Aorta (tissue), 5 donors: ENCODE results near the gene ENTPD8. TPM values are rescaled to one million over a fixed set of nuclear protein-coding genes. Genes with fewer than 3 reads are reported as not detected.
A peak's percentile ranks its signal among the peaks of the same experiment; 100 is the strongest.

Experiments used
- ATAC-seq: fragments of 200-7000 bp; cut with Tn5 transposase; one replicate; pipeline ENCODE4 v1.9.1; 2022; ENCODE audit warnings: moderate library complexity; ENCODE audit not compliant: low FRiP score
- DNase-seq, 2 donors: peaks; one replicate each; pipeline ENCODE4 v3.0.0-alpha.2; 2020
- H3K27ac ChIP-seq, 2 donors: one replicate each; pipeline ENCODE4 v1.5.1; 2013; ENCODE audit warnings: low read length in 2 of 2, mild to moderate bottlenecking in 2 of 2, moderate library complexity in 2 of 2, control low read depth in 1 of 2, inconsistent platforms in 1 of 2, low read depth in 1 of 2
- H3K27me3 ChIP-seq, 2 donors: one replicate each; pipeline ENCODE4 v1.6.1; 2013; ENCODE audit warnings: control low read depth in 1 of 2, low read length in 1 of 2, mild to moderate bottlenecking in 1 of 2, moderate library complexity in 1 of 2; ENCODE audit not compliant: insufficient read depth in 2 of 2, control insufficient read depth in 1 of 2
- H3K36me3 ChIP-seq, 2 donors: one replicate each; pipeline ENCODE4 v1.6.1; 2013; ENCODE audit warnings: control low read depth in 1 of 2, low read length in 1 of 2, mild to moderate bottlenecking in 1 of 2; ENCODE audit not compliant: insufficient read depth in 2 of 2, control insufficient read depth in 1 of 2
- H3K4me1 ChIP-seq, 2 donors: one replicate each; pipeline ENCODE4 v1.6.1; 2013; ENCODE audit warnings: low read length in 2 of 2, control low read depth in 1 of 2, mild to moderate bottlenecking in 1 of 2, moderate library complexity in 1 of 2; ENCODE audit not compliant: insufficient read depth in 2 of 2, control insufficient read depth in 1 of 2
- H3K4me3 ChIP-seq, 2 donors: one replicate each; pipeline ENCODE4 v1.5.1; 2013; ENCODE audit warnings: low read length in 2 of 2, control low read depth in 1 of 2, mild to moderate bottlenecking in 1 of 2
- H3K9me3 ChIP-seq: one replicate; pipeline ENCODE4 v1.6.1; 2013; ENCODE audit warnings: mild to moderate bottlenecking, low read length; ENCODE audit not compliant: control insufficient read depth
- WGBS, 2 donors: extraction: QIAGEN DNeasy Blood & Tissue Kit; methylation state at CpG; one replicate each; pipeline ENCODE4 v1.1.7; 2013; 5-methylcytosine and 5-hydroxymethylcytosine counted together
- intact Hi-C, 2 donors: fragments of 100-400 bp; cut with DNase I; formaldehyde crosslinking; loops; one replicate each; pipeline versions ENCODE4 v1.14.2 to v1.15.0; 2022
- polyA plus RNA-seq, 2 donors: library from polyadenylated mRNA; stranded (reverse); fragments of 200-250 nt; gene quantifications; one replicate each; pipeline ENCODE4 v1.2.3, GENCODE V29; 2013
- total RNA-seq, 2 donors: library from RNA; stranded (reverse); fragmentation: NEBNext Ultra II Directional; extraction: Animal tissue kit (Norgen Biotek cat#: 25700); gene quantifications; one replicate each; pipeline ENCODE4 v1.2.1, GENCODE V29; 2021
- donor health status: healthy with polysubstance abuse.
- donor health status: Bipolar disorder and iron deficiency.
- donor health status: DM: no; HTN: no; CAD: no.
- donor health status: DM: no; HTN: no; CAD: no.
- donor health status: DM: yes; HTN: yes; CAD: no.

ENTPD8 gene
- total and polyA plus RNA-seq, 4 donors = 3.1 TPM; not detected in 3

DNA sequence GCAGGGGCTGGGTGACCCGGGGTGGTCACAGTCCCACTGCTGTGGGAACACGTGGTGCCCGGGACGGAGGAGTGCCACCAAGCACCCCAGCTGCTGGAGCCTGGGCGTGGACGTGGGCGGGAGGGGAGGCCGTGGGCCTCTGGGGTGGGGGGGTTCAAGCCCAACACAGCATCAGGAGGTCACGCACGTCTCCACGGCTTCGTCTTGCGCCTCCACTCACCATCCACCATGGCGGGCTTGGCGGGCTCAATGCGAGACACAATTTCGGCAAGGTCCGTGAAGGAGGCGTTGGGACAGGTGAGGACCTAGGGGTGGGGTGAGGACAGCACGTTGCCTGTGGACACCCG lies 20.1 kb upstream of the ENTPD8 start:
- no peak overlapping the region for H3K27ac ChIP-seq
- no peaks in the 10 kb centered on the region for H3K36me3 ChIP-seq
- 95 to 96% methylated on average over 20 to 21 of the region's 21 CpGs for WGBS, 2 donors
- H3K27me3 ChIP-seq = no peaks in the 10 kb centered on the region
- intact Hi-C loops = no loop called here
- no peaks in the 10 kb centered on the region for H3K9me3 ChIP-seq
- DNase-seq (peak; percentile 54 to 65), ATAC-seq (no peak)
- H3K4me3 ChIP-seq = no peak overlapping the region
- no peaks in the 10 kb centered on the region for H3K4me1 ChIP-seq

DNA sequence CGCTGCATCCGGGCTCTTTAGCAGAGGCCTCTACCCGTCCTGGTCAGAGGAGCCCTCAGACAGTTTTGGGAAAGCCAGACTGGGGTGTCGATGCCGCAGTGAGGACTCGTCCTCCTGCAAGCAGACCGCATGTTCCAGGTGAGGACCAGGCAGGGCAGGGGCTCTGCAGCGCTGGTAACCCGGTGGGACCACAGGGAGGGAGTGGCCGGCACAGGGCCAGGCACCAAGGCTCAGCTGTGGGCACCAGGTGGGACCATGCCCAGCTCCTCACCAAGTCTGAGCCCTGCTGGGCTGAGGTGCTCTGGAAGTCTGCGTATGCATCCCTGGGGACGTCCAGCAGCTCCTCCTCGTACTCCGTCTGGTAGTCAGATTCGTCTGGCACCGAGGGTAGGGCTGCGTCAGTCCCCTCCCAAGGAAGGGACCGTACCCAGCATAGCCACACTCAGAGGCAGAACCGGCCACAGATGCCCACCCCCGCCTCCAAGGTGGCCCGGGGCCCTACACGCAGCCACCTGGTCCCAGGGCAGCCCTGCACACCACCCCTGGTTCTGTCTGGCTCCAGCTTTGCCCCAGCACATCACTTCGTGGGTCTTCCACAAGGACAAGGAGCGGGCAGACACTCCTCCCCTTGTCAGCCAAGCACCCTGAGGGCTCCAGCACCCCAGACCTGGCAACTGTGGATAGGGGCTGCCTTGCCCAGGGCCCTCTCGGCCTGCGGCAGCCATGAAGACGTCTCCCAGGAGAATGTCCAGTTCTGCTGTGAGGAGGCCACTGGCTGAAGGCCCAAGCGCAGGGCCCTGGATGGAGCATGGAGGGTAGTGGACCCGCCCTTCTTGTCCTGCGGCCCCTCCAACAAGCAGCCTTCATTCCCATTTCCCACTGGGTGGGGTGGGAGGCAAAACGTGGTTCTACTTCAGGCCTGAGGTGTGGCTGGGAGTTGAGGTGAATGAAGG lies 19.5 kb upstream of the ENTPD8 start:
- DNase-seq (peak; percentile 53 to 72), ATAC-seq (no peak)
- Histone ChIP-seq H3K36me3 (peaks cover 0 to under 1% of the 10 kb centered on the region in 2 donors), H3K27ac (no peak overlapping the region), H3K27me3 (no peaks in the 10 kb centered on the region), H3K9me3 (no peaks in the 10 kb centered on the region), H3K4me3 (no peak overlapping the region), H3K4me1 (no peaks in the 10 kb centered on the region)
- intact Hi-C loops = no loop called here
- 93 to 94% methylated on average over 31 of the region's 31 CpGs for WGBS, 2 donors

DNA sequence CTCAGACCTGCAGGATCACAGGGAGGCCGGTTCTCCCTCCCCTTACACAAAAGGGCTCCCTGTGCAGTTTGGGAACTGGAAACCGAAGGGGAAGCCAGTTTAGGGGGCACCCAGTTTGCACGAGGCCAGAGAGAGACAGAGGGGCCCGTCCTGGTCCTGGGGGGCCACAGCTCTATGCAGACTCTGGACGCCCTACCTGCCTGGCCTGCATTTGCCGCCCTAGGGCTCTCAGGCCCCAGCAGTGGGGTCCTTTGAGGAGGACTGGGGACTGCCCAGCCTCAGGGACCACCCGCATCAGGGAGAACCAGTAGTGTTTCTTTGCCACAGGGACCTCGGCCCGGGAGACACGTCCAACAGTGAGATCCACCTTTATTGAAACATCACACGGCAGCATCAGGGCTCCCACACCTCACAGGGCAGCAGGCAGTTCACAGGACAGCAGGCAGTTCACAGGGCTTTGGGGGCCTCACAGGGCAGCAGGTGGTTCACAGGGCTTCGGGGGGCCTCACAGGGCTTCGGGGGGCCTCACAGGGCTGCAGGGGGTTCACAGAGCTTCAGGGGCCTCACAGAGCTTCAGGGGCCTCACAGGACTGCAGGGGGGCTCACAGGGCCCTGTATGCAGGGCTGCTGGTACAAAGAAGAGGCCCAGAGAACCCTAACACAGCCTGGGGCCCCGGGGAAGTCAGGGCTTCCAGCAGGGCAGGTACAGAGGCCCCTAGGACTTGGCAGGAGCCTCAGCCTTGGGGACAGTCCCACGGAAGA lies 18.6 kb upstream of the ENTPD8 start:
- peaks cover 0 to 1% of the 10 kb centered on the region in 2 donors for H3K36me3 ChIP-seq
- H3K27me3 ChIP-seq = no peaks in the 10 kb centered on the region
- ATAC-seq (no peak), DNase-seq (peak; percentile 48 to 78)
- intact Hi-C loops = no loop called here
- H3K4me1 ChIP-seq = no peaks in the 10 kb centered on the region
- peak overlapping the region in 1 of 2 donors; percentile 60 for H3K27ac ChIP-seq
- no peaks in the 10 kb centered on the region for H3K9me3 ChIP-seq
- 53 to 54% methylated on average over 15 of the region's 15 CpGs for WGBS, 2 donors
- no peak overlapping the region for H3K4me3 ChIP-seq

DNA sequence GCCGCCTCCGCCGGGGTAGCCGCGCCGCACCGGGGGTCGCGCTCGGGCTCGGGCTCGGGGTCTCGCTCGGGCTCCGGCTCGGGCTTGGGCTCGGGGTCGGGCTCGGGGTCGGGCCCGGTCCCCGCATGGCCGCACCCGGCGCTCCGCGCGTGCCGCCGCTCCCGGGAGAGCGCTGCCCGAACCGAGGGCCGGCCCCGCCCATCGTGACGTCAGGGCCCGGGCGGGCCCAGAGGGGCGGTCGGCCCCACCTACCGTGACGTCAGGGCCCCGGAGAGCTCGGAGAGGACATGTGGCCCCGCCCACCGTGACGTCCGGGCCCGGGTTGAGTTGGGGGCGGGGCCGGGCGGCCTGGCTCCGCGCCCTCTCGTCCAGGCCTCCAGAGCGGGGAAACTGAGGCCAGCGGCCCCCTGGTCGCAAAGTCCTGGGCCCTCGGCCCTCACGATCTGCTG lies 18.0 kb upstream of the ENTPD8 start, which contains the start of gene NSMF:
Gene NSMF (minus strand): TSS at position 183 of the 449 bp plus-strand sequence. CDS start 232 bp downstream, outside the sequence.
- H3K36me3 ChIP-seq = peaks cover 0 to 1% of the 10 kb centered on the region in 2 donors
- WGBS, 2 donors = 0% methylated on average over 31 to 62 of the region's 62 CpGs
- intact Hi-C loops = no loop called here

DNA sequence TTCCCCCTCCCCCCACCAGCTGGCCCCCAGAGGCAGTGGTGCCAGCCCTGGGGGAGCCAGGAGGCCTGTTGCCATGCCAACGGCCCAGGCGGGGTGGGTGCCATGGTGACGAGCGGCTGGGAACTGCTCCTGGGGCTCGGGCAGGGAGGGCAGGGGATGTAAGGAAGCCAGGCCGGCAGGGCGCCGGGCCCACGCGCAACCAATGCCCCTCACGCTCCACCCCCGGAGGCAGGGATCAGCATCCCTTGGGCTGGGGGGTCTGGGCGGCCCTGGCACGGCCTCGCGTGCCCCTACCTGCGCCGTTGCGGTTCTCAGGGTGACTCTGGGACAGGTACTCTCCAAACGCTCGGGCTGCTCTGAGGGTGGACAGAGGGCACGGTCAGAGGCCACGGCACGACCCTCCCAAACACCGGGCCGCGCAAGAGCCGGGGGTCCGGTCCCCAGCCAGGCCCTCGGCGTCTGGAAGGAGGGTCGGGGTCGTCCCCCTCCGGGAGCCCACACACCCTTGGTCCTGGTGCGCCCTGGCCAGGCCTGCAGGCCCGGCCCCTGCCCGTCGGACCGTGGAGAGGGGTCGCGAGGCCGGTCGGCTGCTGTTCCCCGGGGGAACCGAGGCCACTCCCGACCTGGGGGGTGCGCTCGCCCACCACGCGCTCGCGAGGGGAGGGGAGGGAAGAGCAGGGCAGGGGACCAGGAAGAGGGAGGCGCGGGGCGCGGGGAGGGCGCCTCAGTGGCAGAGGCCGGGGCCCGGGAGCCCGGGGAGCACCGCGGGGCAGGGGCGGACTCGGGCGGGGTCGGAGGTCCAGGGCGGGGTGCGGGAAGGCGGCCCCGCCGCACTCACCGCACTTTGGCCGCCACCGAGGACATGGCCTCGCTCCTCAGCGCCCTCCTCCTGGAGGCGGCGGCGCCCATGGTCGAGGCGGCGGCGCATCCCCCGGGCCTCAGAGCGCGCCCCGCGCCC lies 17.3 kb upstream of the ENTPD8 start:
- Histone ChIP-seq H3K36me3 (peaks cover 0 to 1% of the 10 kb centered on the region in 2 donors), H3K4me3 (peak overlapping the region; percentile 74 to 80), H3K27me3 (no peaks in the 10 kb centered on the region), H3K9me3 (no peaks in the 10 kb centered on the region), H3K4me1 (peaks cover 0 to 4% of the 10 kb centered on the region in 2 donors), H3K27ac (peak overlapping the region; percentile 56 to 73)
- intact Hi-C loops = no loop called here
- DNase-seq = peak; percentile 78 to 88
- ATAC-seq = no peak
- 3% methylated on average over 41 to 88 of the region's 88 CpGs for WGBS, 2 donors

More for the DNA sequence above, 18.0 kb upstream of the ENTPD8 start, which contains the start of gene NSMF:
- peak within 1 kb of the TSS; percentile 60 to 73 for H3K27ac ChIP-seq
- no peaks in the 10 kb centered on the region for H3K9me3 ChIP-seq
- H3K4me1 ChIP-seq = peaks cover 0 to 4% of the 10 kb centered on the region in 2 donors
- H3K4me3 ChIP-seq = peak within 1 kb of the TSS; percentile 74 to 80
- DNase-seq = peak; percentile 96 to 97
- peak; percentile 92 for ATAC-seq
- no peaks in the 10 kb centered on the region for H3K27me3 ChIP-seq

DNA sequence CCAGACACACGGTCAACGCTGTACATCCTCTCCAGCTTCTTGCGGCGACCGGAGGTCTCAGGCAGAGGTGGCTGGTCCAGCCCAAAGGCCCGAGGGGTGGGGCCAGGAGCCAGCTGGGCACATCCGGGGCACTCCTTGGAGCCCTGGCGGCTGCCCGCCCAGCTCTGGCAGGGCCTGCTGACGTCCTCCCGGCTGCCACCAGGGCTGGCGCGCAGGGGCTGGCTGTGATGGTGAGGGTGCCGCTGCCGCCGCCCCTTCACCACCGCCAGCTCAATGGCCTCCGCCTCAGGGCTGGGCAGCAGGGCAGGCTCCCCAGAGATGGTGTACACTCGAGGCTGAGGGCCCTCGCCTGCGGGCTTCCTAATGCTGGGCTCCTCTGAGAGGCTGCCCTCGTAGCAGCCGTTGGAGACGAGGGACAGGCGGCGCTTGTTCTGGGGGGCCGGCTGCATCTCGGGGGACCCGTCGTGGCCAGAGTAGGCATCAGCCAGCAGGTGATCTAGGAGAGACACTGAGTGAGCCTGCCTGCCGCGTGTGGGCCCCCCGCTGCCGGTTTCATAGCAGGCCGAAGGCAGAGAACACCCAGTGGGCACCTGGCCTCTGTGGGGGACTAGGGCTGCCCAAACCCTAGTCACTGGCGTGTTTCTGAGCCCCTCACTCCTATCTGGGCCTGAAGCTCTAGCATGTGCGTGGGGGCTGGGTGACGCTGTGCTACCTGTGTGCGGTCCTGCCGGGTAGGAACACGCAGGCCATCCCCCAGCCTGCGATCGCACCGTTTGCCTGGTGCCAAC lies 16.4 kb upstream of the ENTPD8 start:
- H3K9me3 ChIP-seq = no peaks in the 10 kb centered on the region
- peak overlapping the region; percentile 73 to 97 for H3K27ac ChIP-seq
- peak overlapping the region; percentile 27 to 74 for H3K4me3 ChIP-seq
- DNase-seq (peak; percentile 82 to 87), ATAC-seq (peak; percentile 15)
- intact Hi-C loops = no loop called here
- H3K4me1 ChIP-seq = peaks cover 0 to 4% of the 10 kb centered on the region in 2 donors
- H3K36me3 ChIP-seq = peaks cover 0 to 1% of the 10 kb centered on the region in 2 donors
- H3K27me3 ChIP-seq = no peaks in the 10 kb centered on the region
- WGBS, 2 donors = 21 to 24% methylated on average over 44 of the region's 44 CpGs

DNA sequence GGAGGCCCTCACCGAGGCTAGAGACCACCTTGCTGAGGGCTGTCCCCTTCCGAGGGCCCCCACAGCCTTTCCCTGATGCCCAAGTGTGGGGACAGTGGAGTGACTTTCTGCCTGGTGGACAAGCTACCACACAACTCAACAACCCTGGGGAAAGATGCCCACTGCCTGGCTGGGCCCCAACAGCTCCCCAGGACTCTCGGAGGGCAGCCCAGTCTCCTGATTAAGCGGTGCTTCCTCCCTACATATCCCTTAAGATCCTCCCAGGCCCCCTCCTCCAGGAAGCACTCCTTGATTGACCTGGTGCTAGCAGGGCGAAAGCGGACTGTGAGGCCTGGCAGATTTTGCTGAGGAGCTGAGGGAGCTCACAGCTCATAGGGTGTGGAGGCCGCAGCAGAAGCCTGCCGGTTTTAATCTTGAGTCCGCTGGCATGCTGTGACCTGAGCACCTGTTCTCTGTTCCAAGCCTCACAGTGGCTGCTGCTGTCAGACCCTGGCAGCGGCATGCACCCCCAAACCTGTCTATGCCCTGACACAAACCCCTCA lies 15.8 kb upstream of the ENTPD8 start:
- Histone ChIP-seq H3K27me3 (no peaks in the 10 kb centered on the region), H3K9me3 (no peaks in the 10 kb centered on the region), H3K27ac (peak overlapping the region; percentile 69 to 97), H3K36me3 (peaks cover 0 to 1% of the 10 kb centered on the region in 2 donors), H3K4me3 (peak overlapping the region in 1 of 2 donors; percentile 27), H3K4me1 (peaks cover 0 to 4% of the 10 kb centered on the region in 2 donors)
- no peak for ATAC-seq
- DNase-seq = peak in 1 of 2 donors; percentile 70
- intact Hi-C loops = no loop called here
- WGBS, 2 donors = 31 to 42% methylated on average over 10 of the region's 10 CpGs
